Measurements from ENCODE around the gene PDGFA. TPM values are rescaled to one million over a fixed set of nuclear protein-coding genes. Genes with fewer than 3 reads are reported as not detected.

PDGFA gene
- polyA plus RNA-seq, 1 donor (not counting 4 experiments of a cell fraction or from before 2014, with no cell fraction given), result 14.8 TPM

DNA sequence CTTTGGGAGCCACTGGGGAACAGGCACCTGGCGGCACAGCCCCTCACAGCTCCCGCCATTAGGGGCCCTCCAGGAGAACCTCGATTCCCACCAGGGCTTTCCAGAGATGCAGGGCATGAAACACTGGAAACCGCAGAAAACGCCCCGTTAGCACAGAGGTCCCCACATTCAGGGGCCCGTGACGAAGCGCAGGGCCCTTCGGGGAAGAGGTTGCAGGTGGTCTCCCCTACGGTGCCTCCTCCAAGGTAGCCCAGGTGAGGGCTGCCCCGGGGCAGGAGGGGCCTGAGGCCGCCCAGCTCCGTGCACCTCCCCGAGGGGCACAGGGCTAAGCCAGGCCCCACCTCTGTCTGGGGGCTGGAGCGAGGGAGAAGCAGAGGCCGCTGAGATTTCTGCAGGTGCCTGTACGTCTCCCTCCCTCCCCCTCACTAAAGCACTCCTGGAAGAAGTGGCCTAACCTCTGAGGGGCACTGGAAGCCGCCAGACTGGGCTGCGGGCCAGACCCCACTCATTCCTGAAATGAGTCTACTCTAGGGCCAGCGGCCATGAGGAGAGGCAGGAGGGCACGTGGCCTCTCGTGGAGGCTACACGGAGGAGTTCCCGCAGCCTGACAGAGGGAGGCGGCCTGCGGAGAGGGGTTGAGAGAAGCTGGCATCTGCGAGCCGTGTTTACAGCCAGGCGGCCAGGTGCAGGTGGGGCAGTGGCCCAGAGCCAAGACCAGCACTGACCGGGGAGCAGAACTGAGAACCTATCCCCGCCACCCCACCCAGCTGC lies 6.9 kb downstream of the PDGFA start:
- H3K4me3 ChIP-seq (ENCODE audit: control insufficient read depth in 2 of 3, extremely low read depth in 1 of 3, insufficient read depth in 2 of 3, low read depth in 1 of 3, low read length in 3 of 3), result peak overlapping the region in 2 of 3 experiments; percentile 20 to 38
- no peaks in the 10 kb centered on the region for H3K9me3 ChIP-seq (ENCODE audit: control insufficient read depth, low read depth, low read length)
- peak overlapping the region; percentile 54 for H3K9ac ChIP-seq (ENCODE audit: control insufficient read depth, extremely low read depth, insufficient read depth, low read length)

DNA sequence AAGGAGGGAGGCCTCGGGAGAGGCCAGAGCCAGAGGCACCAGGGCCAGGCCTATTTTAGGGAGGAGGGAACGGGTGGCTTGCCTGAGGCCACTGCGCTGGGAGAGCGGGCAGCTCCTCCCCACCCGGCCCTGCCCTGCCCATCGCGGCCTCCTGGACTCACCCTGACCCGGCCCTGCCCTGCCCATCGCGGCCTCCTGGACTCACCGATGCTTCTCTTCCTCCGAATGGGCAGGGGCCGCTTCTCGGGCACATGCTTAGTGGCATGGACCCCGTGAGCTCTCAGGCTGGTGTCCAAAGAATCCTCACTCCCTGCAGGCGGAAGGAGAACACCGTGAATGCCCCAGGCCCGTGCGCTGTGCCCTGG lies 7.5 kb downstream of the PDGFA start:
- H3K36me3 ChIP-seq (ENCODE audit: control insufficient read depth in 2 of 2, extremely low read depth in 1 of 2, insufficient read depth in 2 of 2, low read length in 2 of 2), result peaks cover 18 to 25% of the 10 kb centered on the region in 2 experiments
- H3K9me1 ChIP-seq (ENCODE audit: control insufficient read depth, extremely low read depth, insufficient read depth, low read length), result no peaks in the 10 kb centered on the region
- H3K4me1 ChIP-seq (ENCODE audit: control insufficient read depth, extremely low read depth, insufficient read depth, low read length), result peaks cover 48% of the 10 kb centered on the region
- peak overlapping the region; percentile 42 for H3K27ac ChIP-seq (ENCODE audit: control insufficient read depth, insufficient read depth, low read length)
- no peaks in the 10 kb centered on the region for H3K9me3 ChIP-seq (ENCODE audit: control insufficient read depth, low read depth, low read length)
- peaks cover 65% of the 10 kb centered on the region for H3K79me2 ChIP-seq (ENCODE audit: control insufficient read depth, insufficient read depth, low read length)
- H3K27me3 ChIP-seq (ENCODE audit: control insufficient read depth, extremely low read depth, insufficient read depth, low read length), result no peaks in the 10 kb centered on the region
- DNase-seq (ENCODE audit: low read depth, low spot score) (no peak), FAIRE-seq (no peak)
- peak overlapping the region; percentile 66 for H3K4me2 ChIP-seq (ENCODE audit: control insufficient read depth, extremely low read depth, insufficient read depth, low read depth, low read length)
- peaks cover 7% of the 10 kb centered on the region for H4K20me1 ChIP-seq (ENCODE audit: control insufficient read depth, extremely low read depth, insufficient read depth, low read length)
- dilution Hi-C loops (cut with MboI; ENCODE audit: extremely low pct_ligation_motif_present, low sequenced_read_pairs), result no loop called here
- no peak overlapping the region for H3K4me3 ChIP-seq (ENCODE audit: control insufficient read depth in 2 of 3, extremely low read depth in 1 of 3, insufficient read depth in 2 of 3, low read depth in 1 of 3, low read length in 3 of 3)
- no peak overlapping the region for H2AFZ ChIP-seq (ENCODE audit: control insufficient read depth, low read length)
- TF ChIP-seq, protein P1, sequence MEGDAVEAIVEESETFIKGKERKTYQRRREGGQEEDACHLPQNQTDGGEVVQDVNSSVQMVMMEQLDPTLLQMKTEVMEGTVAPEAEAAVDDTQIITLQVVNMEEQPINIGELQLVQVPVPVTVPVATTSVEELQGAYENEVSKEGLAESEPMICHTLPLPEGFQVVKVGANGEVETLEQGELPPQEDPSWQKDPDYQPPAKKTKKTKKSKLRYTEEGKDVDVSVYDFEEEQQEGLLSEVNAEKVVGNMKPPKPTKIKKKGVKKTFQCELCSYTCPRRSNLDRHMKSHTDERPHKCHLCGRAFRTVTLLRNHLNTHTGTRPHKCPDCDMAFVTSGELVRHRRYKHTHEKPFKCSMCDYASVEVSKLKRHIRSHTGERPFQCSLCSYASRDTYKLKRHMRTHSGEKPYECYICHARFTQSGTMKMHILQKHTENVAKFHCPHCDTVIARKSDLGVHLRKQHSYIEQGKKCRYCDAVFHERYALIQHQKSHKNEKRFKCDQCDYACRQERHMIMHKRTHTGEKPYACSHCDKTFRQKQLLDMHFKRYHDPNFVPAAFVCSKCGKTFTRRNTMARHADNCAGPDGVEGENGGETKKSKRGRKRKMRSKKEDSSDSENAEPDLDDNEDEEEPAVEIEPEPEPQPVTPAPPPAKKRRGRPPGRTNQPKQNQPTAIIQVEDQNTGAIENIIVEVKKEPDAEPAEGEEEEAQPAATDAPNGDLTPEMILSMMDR (optimal IDR thresholded peaks at IDR 0.05 in 1 of 3, IDR thresholded peaks at IDR 0.05 in 1 of 3, conservative IDR thresholded peaks at IDR 0.05 in 1 of 3; ENCODE audit: extremely low read depth in 1 of 3, insufficient read depth in 2 of 3, low read length in 3 of 3), result no peak
- no peak for TF ChIP-seq EZH2 (IDR thresholded peaks at IDR 0.05; ENCODE audit: low read length)
- peak overlapping the region; percentile 54 for H3K9ac ChIP-seq (ENCODE audit: control insufficient read depth, extremely low read depth, insufficient read depth, low read length)

More for the DNA sequence above, 6.9 kb downstream of the PDGFA start:
- dilution Hi-C loops (cut with MboI; ENCODE audit: extremely low pct_ligation_motif_present, low sequenced_read_pairs), result no loop called here
- H3K27ac ChIP-seq (ENCODE audit: control insufficient read depth, insufficient read depth, low read length), result peak overlapping the region; percentile 42
- H3K79me2 ChIP-seq (ENCODE audit: control insufficient read depth, insufficient read depth, low read length), result peaks cover 67% of the 10 kb centered on the region
- peak; percentile 26 for FAIRE-seq
- no peak overlapping the region for H2AFZ ChIP-seq (ENCODE audit: control insufficient read depth, low read length)
- peaks cover 7% of the 10 kb centered on the region for H4K20me1 ChIP-seq (ENCODE audit: control insufficient read depth, extremely low read depth, insufficient read depth, low read length)
- H3K4me2 ChIP-seq (ENCODE audit: control insufficient read depth, extremely low read depth, insufficient read depth, low read depth, low read length), result peak overlapping the region; percentile 66
- peaks cover 48% of the 10 kb centered on the region for H3K4me1 ChIP-seq (ENCODE audit: control insufficient read depth, extremely low read depth, insufficient read depth, low read length)
- H3K9me1 ChIP-seq (ENCODE audit: control insufficient read depth, extremely low read depth, insufficient read depth, low read length), result no peaks in the 10 kb centered on the region
- TF ChIP-seq, protein P1 (optimal IDR thresholded peaks at IDR 0.05 in 1 of 3, IDR thresholded peaks at IDR 0.05 in 1 of 3, conservative IDR thresholded peaks at IDR 0.05 in 1 of 3; ENCODE audit: extremely low read depth in 1 of 3, insufficient read depth in 2 of 3, low read length in 3 of 3), result no peak
- no peak for TF ChIP-seq EZH2 (IDR thresholded peaks at IDR 0.05; ENCODE audit: low read length)
- peaks cover 18 to 22% of the 10 kb centered on the region in 2 experiments for H3K36me3 ChIP-seq (ENCODE audit: control insufficient read depth in 2 of 2, extremely low read depth in 1 of 2, insufficient read depth in 2 of 2, low read length in 2 of 2)
- H3K27me3 ChIP-seq (ENCODE audit: control insufficient read depth, extremely low read depth, insufficient read depth, low read length), result no peaks in the 10 kb centered on the region
- no peak for DNase-seq (ENCODE audit: low read depth, low spot score)
